ENCODE data around the gene PNPLA7.

GRCh38 chr9:137545123-137545522 lies 5.1 kb downstream of the PNPLA7 start:
- TF ChIP-seq, protein P1, sequence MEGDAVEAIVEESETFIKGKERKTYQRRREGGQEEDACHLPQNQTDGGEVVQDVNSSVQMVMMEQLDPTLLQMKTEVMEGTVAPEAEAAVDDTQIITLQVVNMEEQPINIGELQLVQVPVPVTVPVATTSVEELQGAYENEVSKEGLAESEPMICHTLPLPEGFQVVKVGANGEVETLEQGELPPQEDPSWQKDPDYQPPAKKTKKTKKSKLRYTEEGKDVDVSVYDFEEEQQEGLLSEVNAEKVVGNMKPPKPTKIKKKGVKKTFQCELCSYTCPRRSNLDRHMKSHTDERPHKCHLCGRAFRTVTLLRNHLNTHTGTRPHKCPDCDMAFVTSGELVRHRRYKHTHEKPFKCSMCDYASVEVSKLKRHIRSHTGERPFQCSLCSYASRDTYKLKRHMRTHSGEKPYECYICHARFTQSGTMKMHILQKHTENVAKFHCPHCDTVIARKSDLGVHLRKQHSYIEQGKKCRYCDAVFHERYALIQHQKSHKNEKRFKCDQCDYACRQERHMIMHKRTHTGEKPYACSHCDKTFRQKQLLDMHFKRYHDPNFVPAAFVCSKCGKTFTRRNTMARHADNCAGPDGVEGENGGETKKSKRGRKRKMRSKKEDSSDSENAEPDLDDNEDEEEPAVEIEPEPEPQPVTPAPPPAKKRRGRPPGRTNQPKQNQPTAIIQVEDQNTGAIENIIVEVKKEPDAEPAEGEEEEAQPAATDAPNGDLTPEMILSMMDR (IDR thresholded peaks at IDR 0.05): no peak
- no peak for TF ChIP-seq EZH2 (IDR thresholded peaks at IDR 0.05; ENCODE audit: borderline replicate concordance, insufficient read depth, low read depth, low read length, poor library complexity, severe bottlenecking)

Measured in B cell (primary cell).